IgD-negative memory B cell (primary cell): ENCODE data around the gene NFIB. TPM values are rescaled to one million over a fixed set of nuclear protein-coding genes. Genes with fewer than 3 reads are reported as not detected.

Source experiments
- H3K27ac Mint-ChIP-seq, 3 donors: one replicate each; pipeline ENCODE4 v1.8.0; 2020 to 2022; ENCODE audit warnings: mild to moderate bottlenecking in 3 of 3, mixed read lengths in 3 of 3, moderate library complexity in 1 of 3
- H3K27me3 Mint-ChIP-seq: one replicate; pipeline ENCODE4 v1.8.0; 2021; ENCODE audit warnings: mixed read lengths
- H3K36me3 Mint-ChIP-seq: one replicate; pipeline ENCODE4 v1.8.0; 2020; ENCODE audit warnings: mild to moderate bottlenecking, mixed read lengths
- H3K4me1 Mint-ChIP-seq, 3 donors: one replicate each; pipeline ENCODE4 v1.8.0; 2020 to 2022; ENCODE audit warnings: mixed read lengths in 3 of 3, mild to moderate bottlenecking in 1 of 3
- H3K4me3 Mint-ChIP-seq, 4 donors: one replicate each; pipeline ENCODE4 v1.8.0; 2020 to 2022; ENCODE audit warnings: mild to moderate bottlenecking in 4 of 4, mixed read lengths in 4 of 4, moderate library complexity in 3 of 4
- H3K9me3 Mint-ChIP-seq, 3 donors: one replicate each; pipeline ENCODE4 v1.8.0; 2020 to 2021; ENCODE audit warnings: mixed read lengths in 3 of 3, mild to moderate bottlenecking in 1 of 3
- polyA plus RNA-seq: library from polyadenylated mRNA; unstranded; fragments of 300-500 nt; fragmentation: Illumina TruSeq; gene quantifications from one replicate; pipeline ENCODE4 v1.2.3, GENCODE V29; 2021

NFIB gene
- polyA plus RNA-seq, 1 donor from 2014 or later: not detected

DNA sequence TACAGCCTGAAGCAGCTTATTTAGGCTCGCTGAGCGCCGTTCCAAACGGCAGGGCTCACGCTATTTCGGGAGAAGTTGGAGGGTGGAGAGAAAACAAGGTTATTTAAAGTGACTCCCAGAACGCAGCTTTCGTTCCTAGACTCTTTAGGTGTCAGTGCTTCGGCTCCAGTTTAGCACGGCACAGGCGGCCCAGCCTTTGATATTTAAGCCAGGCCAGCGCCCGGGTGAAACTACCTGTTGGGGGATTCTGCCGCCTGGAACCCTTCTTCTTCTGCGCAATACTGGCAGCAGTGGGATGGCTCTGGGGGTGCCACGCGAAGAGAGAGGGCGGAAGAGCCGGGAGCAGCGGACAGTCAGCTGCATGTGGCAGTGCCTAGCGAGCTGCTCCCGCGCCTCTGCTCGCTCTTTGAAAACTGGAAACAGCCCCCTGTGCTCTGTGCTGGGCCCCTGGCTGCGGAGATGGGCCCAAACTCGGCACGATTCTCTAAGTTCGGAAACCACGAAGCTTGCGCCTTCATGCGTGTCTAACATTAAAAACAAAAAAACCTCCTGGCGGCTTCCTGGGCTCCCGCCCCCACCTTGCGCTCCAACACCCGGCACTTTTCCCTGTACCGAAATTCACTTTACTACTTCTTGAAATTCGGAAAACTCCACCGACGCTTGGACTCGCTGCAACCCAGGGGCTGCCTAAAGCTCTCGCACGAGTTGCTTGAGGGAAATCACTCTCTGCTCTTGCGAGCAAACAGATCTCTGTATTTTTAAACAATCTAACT, 34.6 kb upstream of the NFIB start:
- Mint-ChIP-seq H3K4me1 (peaks cover 3 to 15% (median 5%) of the 10 kb centered on the region in 3 donors), H3K4me3 (peak overlapping the region; percentile 30 to 78 (median 40)), H3K9me3 (peaks cover 0 to 4% (median 0%) of the 10 kb centered on the region in 3 donors), H3K27me3 (peaks cover 66% of the 10 kb centered on the region), H3K36me3 (no peaks in the 10 kb centered on the region), H3K27ac (peak overlapping the region in 2 of 3 donors; percentile 46 to 78)

DNA sequence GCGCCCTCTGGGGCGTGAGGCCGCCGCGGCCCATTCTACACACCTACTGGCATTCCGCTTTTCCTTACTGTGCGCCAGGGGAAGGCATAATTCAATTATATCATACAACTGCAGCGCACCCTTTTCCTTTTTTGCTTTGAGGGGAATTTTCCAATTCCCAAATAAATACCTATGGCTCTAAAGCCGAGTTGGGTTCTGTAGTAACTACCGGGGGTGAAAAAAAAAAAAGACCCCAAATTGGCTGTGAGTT, 34.1 kb upstream of the NFIB start:
- no peaks in the 10 kb centered on the region for H3K36me3 Mint-ChIP-seq
- H3K4me3 Mint-ChIP-seq: peak overlapping the region in 1 of 4 donors; percentile 40
- H3K9me3 Mint-ChIP-seq: peaks cover 0 to 4% (median 0%) of the 10 kb centered on the region in 3 donors
- peaks cover 2 to 14% (median 5%) of the 10 kb centered on the region in 3 donors for H3K4me1 Mint-ChIP-seq
- peak overlapping the region in 2 of 3 donors; percentile 31 to 78 for H3K27ac Mint-ChIP-seq
- peaks cover 62% of the 10 kb centered on the region for H3K27me3 Mint-ChIP-seq

DNA sequence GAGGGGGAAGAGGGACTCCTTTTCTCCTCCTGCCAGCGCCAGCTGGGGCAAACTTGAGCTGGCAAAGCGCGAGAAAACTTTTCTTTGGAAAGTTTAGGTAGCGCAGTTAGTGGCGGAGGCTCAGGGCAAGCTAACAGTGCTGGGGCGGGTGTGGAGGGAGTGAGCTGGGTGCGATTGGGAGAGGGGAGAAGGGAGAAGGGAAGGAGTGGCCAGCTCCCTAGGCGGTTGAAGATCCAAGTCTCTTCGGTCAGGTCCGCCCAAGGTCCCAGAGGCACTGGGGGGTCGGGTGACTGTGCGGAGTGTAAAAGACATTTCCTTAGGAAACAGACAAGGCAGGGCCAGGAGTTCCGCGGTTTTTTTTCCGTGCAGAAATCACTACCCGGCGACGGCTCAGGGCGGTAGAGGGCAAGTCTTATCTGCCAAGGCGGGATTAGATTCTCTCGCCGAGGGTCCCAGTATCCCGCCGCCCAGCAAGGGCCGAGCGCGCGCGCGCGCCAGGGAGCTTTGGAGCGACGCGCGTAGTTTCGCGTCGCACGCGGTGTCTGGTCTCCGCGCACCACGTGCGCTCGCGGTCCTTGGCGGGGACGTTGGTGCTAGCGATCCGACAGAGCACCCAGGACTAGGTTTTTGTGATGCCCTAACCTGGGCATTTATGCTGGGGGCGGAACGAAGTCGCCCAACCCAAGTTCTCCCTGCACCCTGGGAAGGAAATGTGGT, 33.6 kb upstream of the NFIB start:
- Mint-ChIP-seq H3K27ac (peak overlapping the region in 1 of 3 donors; percentile 78), H3K27me3 (peaks cover 58% of the 10 kb centered on the region), H3K36me3 (no peaks in the 10 kb centered on the region), H3K4me1 (peaks cover 2 to 14% (median 5%) of the 10 kb centered on the region in 3 donors), H3K4me3 (peak overlapping the region in 1 of 4 donors; percentile 40), H3K9me3 (peaks cover 0 to 4% (median 0%) of the 10 kb centered on the region in 3 donors)

DNA sequence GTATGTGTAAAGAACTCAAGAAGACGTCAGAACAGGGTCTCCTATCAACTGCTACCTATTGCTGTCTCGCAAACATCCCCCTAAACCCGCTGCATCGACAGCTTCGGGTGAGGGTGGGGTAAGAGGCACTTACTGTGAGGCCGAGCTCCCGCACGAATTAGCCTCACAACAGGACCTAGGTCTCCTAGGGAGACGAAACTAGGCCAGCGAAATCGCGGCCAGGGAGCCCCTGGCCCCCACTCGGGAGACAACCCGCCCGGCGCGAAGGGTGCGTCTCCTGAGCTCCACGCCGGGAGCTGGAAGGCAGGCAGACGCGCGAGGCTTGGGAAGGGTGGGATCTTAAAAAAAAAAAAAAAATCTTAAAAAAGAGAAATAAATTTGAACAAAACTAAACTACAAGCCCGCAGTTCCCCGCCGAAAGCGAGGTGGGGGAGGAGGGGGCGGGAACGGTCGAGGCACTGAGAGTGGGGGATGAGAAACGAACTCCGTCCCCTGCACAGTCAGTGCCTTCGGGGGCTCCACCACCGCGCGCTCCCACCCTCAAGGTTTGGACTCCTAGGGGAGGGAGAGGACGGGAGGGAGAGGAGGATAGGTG, 33.0 kb upstream of the NFIB start:
- Mint-ChIP-seq H3K27ac (peak overlapping the region in 1 of 3 donors; percentile 78), H3K27me3 (peaks cover 58% of the 10 kb centered on the region), H3K9me3 (peaks cover 0 to 4% (median 0%) of the 10 kb centered on the region in 3 donors), H3K36me3 (no peaks in the 10 kb centered on the region), H3K4me1 (peaks cover 2 to 14% (median 5%) of the 10 kb centered on the region in 3 donors), H3K4me3 (peak overlapping the region in 1 of 4 donors; percentile 69)

DNA sequence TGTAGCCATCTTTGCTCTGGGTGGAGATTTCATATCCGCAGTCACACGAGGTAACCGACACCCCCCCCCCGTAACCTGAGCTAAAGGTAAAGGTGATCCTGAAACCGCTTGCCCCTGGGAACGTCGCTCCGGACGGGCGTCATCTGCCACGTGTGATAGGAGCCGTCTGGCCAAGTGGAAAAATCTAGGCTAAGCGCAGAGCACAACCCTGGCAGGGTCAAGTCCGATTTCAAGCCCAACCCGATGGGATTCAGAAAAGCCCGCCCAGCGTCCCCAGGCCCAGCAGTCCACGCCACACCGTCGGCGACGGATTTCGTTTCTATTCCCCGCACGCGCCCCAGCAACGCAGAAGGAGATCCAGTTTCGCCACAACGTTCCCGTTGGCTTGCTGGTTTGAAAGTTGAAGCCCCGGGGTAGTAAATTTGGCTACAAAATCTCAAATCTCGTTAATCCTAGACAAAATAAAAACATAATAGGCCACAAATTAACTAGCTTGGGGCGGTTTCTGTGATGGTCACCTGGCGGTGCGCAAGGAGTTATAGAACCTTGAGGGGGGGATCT, 32.4 kb upstream of the NFIB start:
- Mint-ChIP-seq H3K4me1 (peaks cover 2 to 12% (median 5%) of the 10 kb centered on the region in 3 donors), H3K36me3 (peaks cover under 1% of the 10 kb centered on the region), H3K27me3 (peaks cover 54% of the 10 kb centered on the region), H3K9me3 (peaks cover 0 to 4% (median 0%) of the 10 kb centered on the region in 3 donors), H3K27ac (no peak overlapping the region), H3K4me3 (peak overlapping the region in 1 of 4 donors; percentile 69)

DNA sequence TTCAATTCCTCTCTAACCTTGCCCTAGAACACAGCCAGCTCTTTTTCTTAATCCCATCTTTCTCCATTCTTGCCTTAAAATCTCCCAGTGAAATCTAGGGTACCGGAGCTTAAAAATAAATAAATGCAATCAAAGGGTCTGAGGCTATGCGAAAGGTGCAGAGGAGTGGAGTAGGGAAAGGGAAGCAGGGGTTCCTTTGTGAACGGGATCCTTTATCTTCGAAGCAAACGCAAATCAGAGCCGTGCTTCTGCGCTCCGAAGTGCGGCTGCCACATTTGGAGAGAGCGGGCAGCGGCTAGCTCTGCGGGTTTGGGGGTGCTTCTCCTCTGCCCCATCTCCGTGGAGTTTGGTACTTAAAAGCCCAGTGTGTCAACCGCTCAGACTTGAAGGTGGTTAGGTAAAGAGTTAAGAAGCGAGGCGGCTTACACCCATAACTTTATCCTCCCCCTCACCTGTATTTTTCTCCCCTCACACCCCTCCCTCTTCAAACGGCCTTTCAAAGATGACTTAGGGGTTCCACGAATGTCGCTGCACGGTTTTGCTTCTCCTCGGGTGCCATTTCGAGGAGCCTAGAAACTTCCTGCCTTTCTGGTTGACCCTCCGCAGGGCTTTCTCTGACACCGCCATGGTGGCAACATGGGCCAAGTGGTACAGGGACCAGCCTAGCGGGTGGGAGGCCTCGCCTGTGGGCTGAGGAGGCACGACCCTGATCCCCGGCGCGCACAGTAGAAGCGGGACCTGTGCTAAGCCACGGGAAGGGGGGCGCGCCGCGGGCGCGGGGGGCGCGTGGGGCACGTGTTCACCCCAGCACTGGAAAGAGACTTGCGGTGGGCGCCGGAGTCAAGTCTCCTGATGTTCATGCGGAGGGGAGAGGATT, 31.7 kb upstream of the NFIB start:
- no peak overlapping the region for H3K27ac Mint-ChIP-seq

DNA sequence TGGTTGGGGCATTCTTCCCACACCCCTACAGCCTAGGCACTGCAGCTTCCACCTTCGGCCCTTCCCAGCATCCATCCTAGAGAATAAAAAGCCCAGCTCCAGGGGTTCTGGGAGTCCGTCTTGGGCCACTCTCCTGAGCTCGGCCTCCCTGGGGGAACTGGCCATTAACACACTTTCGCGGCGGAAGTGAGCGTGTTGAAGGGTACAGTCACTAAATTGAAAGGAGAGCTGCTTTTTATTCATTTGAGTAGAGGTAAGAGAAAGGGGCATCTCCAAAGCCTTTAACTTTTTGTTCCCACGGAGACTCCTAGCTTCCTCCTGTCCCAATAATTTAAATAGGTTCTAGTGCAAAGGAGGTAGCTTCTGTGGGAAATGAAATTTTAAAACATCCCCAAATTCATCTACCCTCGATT, 31.0 kb upstream of the NFIB start:
- peaks cover 0 to 4% (median 0%) of the 10 kb centered on the region in 3 donors for H3K9me3 Mint-ChIP-seq
- H3K27ac Mint-ChIP-seq: peak overlapping the region in 1 of 3 donors; percentile 76
- no peak overlapping the region for H3K4me3 Mint-ChIP-seq
- peaks cover 0 to 11% (median 2%) of the 10 kb centered on the region in 3 donors for H3K4me1 Mint-ChIP-seq
- H3K36me3 Mint-ChIP-seq: peaks cover 2% of the 10 kb centered on the region
- peaks cover 43% of the 10 kb centered on the region for H3K27me3 Mint-ChIP-seq

More for the DNA sequence above, 31.7 kb upstream of the NFIB start:
- H3K4me3 Mint-ChIP-seq: no peak overlapping the region
- peaks cover 47% of the 10 kb centered on the region for H3K27me3 Mint-ChIP-seq
- peaks cover 2 to 12% (median 5%) of the 10 kb centered on the region in 3 donors for H3K4me1 Mint-ChIP-seq
- H3K36me3 Mint-ChIP-seq: peaks cover 2% of the 10 kb centered on the region
- peaks cover 0 to 4% (median 0%) of the 10 kb centered on the region in 3 donors for H3K9me3 Mint-ChIP-seq

DNA sequence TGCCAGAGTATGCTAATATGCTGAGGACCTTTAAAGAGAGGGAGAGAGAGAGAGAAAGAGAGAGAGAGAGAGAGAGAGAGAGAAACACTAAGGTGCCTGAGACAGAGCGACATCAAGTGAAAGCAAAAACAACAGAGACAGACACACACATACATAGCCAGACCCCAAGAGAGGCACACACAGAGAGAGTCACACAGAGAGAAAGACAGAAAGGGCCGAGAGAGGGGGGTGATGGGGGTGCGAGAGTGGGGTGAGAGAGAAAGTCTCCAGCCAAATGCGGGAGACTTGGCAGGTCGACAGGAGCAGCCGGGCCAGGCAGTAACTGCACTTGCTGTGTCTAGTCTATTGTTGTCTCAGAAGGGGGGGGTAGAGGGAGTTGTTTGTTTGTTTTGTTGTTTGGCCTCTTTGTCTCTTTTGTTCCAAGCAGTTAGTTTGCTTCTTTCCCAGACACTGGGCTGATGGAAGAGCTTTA, 30.1 kb upstream of the NFIB start:
- no peak overlapping the region for H3K4me3 Mint-ChIP-seq
- H3K4me1 Mint-ChIP-seq: peaks cover 0 to 9% (median 0%) of the 10 kb centered on the region in 3 donors
- H3K9me3 Mint-ChIP-seq: peaks cover 0 to 4% (median 0%) of the 10 kb centered on the region in 3 donors
- H3K36me3 Mint-ChIP-seq: peaks cover 2% of the 10 kb centered on the region
- peaks cover 38% of the 10 kb centered on the region for H3K27me3 Mint-ChIP-seq
- H3K27ac Mint-ChIP-seq: no peak overlapping the region

DNA sequence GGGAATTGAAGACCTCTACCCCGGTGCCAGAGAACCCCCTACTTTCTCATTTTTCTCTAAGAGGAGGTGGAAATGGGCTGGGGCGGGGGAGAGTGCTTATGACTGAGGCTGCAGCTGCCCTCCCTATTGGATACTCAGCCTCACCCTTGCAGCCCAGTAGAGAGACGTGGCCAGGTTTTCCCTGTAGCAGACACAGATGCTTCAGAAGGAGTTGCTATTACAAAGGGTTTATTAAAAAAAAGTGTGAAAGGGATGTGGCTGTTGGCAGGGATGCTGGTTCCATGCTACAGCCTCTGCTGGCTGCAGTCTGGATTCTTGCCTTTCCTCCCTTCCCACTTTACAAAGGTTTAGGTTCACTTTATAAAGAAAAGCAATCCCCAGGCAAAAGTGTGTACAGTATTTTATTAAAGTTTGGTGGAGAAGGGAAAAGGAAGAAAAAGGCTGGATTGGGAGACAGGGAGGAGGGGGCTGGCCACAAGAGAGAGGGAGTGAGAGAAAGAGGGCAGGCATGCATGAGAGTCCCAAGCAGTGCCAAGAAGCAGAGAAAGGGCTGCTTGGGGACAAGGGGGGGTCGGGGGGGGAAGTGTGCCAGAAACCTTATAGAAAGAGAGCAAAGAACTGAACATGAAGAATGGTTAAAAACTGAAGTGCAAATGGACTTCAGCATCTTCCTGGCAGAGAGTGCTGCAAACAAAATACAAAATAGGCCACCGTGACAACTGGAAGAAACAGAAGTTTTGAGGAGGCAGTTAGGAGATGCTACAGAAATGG, 29.5 kb upstream of the NFIB start:
- Mint-ChIP-seq H3K36me3 (peaks cover 2% of the 10 kb centered on the region), H3K27ac (no peak overlapping the region), H3K4me1 (peaks cover 0 to 6% (median 0%) of the 10 kb centered on the region in 3 donors), H3K9me3 (peaks cover 0 to 2% (median 0%) of the 10 kb centered on the region in 3 donors), H3K4me3 (no peak overlapping the region), H3K27me3 (peaks cover 35% of the 10 kb centered on the region)

DNA sequence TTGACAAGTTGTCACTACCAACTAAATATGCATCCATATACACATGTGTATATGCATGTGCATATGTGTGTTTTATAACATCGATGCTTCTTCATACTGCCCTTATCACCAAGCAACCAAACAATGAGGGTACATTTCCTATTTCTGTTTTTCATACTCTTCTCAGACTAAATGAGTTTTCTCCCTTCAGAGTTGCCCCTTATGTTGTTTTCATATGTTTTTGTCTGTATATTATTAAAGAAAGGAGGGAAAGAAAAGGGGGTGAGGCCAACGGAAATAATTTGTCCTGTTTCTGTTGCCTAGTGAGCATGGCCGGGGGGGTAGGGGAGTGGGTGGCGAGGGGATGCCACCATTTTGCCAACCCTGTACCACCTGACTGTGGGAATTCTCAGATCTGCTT, 28.8 kb upstream of the NFIB start:
- Mint-ChIP-seq H3K27me3 (peaks cover 28% of the 10 kb centered on the region), H3K36me3 (peaks cover 2% of the 10 kb centered on the region), H3K4me1 (peaks cover 0 to 3% (median 0%) of the 10 kb centered on the region in 3 donors), H3K9me3 (peaks cover 0 to 2% (median 0%) of the 10 kb centered on the region in 3 donors), H3K4me3 (no peak overlapping the region), H3K27ac (no peak overlapping the region)

DNA sequence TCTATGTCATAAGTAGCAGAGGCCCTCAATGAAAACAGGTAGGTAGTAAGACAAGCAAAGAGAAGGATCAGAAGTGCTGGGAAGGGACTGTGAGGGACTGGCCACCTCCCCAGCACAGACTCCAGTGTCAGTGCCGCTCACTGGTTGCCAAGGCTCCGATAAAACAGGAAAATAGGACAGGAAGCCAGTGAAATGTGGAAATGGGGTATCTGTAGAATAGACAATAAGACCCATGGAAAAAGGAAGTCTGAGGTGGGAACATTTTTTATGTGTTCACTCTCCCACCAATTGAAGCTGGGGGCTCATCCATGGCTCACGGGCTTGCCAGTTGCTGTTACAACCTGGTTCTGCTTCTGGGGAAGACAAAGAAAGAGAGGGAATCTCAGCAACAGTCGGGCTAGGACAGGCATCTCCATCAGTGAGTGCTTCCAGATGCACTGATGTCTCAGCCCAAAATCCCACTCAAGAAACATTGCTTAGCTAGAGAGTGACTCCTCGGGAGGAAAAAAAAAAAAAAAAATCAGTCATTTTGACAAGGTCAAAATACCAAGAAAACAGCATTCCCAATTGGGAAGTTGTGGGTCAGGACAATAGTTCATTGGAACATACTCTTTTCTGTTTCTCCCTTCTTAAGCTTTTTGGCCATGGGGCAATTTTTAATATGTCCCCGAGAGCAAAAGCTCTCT, 27.6 kb upstream of the NFIB start:
- H3K27me3 Mint-ChIP-seq: peaks cover 28% of the 10 kb centered on the region
- peaks cover 2% of the 10 kb centered on the region for H3K36me3 Mint-ChIP-seq
- H3K4me1 Mint-ChIP-seq: peaks cover 0 to 3% (median 0%) of the 10 kb centered on the region in 3 donors
- no peak overlapping the region for H3K27ac Mint-ChIP-seq
- H3K4me3 Mint-ChIP-seq: no peak overlapping the region
- H3K9me3 Mint-ChIP-seq: peaks cover 0 to 2% (median 0%) of the 10 kb centered on the region in 3 donors

DNA sequence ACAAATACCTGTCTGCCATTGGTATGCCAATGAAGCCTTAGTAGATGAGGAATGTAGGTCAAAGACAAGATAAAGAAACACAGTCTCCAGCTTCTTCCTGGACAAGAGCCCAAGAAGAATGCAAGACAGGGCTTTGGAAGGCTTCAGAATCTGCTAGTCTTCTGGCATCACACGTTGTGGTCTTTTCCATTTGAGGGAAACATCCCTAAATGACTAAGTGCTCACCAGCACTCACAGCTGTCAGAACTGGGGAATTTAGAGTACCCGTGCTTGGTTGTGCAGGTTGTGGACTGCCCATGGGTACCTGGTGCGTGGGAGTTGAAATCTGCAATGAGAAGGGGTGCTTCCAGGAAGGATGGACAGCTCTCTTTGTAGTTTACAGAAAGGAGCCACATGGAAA, 27.1 kb upstream of the NFIB start:
- Mint-ChIP-seq H3K27ac (no peak overlapping the region), H3K27me3 (peaks cover 24% of the 10 kb centered on the region), H3K4me3 (no peak overlapping the region)

More for the DNA sequence above, 27.1 kb upstream of the NFIB start:
- peaks cover 0 to 2% (median 0%) of the 10 kb centered on the region in 3 donors for H3K9me3 Mint-ChIP-seq
- peaks cover 0 to 3% (median 0%) of the 10 kb centered on the region in 3 donors for H3K4me1 Mint-ChIP-seq
- peaks cover 2% of the 10 kb centered on the region for H3K36me3 Mint-ChIP-seq
